OCI-LY1 (cell line): ENCODE measurements around the gene SLC22A1.

Source experiments
- H2AFZ ChIP-seq: fragments of 200-600 bp; sonication (generic), shearing (Covaris generic); 2 replicates; pipeline ENCODE4 v1.6.0; 2014; ENCODE audit warnings: antibody characterized with exemption, mild to moderate bottlenecking, low read length
- H3F3A ChIP-seq: fragments of 200-600 bp; sonication (generic), shearing (Covaris generic); 2 replicates; pipeline ENCODE4 v1.6.0; 2014; ENCODE audit warnings: mild to moderate bottlenecking, antibody characterized with exemption, low read length, moderate library complexity; ENCODE audit not compliant: insufficient read depth
- H3K27ac ChIP-seq: fragments of 200-600 bp; sonication (generic); 2 replicates; pipeline ENCODE4 v1.5.1; 2014; ENCODE audit warnings: low read length, mixed run types, mild to moderate bottlenecking, low read depth; ENCODE audit not compliant: poor library complexity, severe bottlenecking
- H3K27me3 ChIP-seq: fragments of 200-600 bp; sonication (generic); 2 replicates; pipeline ENCODE4 v1.6.0; 2014; ENCODE audit warnings: antibody characterized with exemption, mild to moderate bottlenecking, low read length, moderate library complexity; ENCODE audit not compliant: insufficient read depth
- H3K36me3 ChIP-seq: fragments of 200-600 bp; sonication (generic); 2 replicates; pipeline ENCODE4 v1.6.1; 2014; ENCODE audit warnings: mild to moderate bottlenecking, antibody characterized with exemption, low read length, moderate library complexity, mixed read lengths; ENCODE audit not compliant: insufficient read depth
- H3K4me1 ChIP-seq: fragments of 200-600 bp; sonication (generic); 2 replicates; pipeline ENCODE4 v1.5.1; 2014; ENCODE audit warnings: mild to moderate bottlenecking, low read length, moderate library complexity; ENCODE audit not compliant: insufficient read depth, severe bottlenecking
- H3K4me2 ChIP-seq: fragments of 200-600 bp; sonication (generic), shearing (Covaris generic); 2 replicates; pipeline ENCODE4 v1.6.1; 2014; ENCODE audit warnings: low read length
- H3K4me3 ChIP-seq: fragments of 200-600 bp; sonication (generic); 2 replicates; pipeline ENCODE4 v1.5.1; 2014; ENCODE audit warnings: low read length, low read depth, mild to moderate bottlenecking, mixed read lengths; ENCODE audit not compliant: poor library complexity, severe bottlenecking
- H3K79me2 ChIP-seq: fragments of 200-600 bp; shearing (Covaris generic); 2 replicates; pipeline ENCODE4 v1.6.1; 2016; ENCODE audit warnings: mixed run types, low read length, mixed read lengths; ENCODE audit not compliant: insufficient read depth
- H3K9ac ChIP-seq: fragments of 200-600 bp; sonication (generic), shearing (Covaris generic); 2 replicates; pipeline ENCODE4 v1.6.1; 2014; ENCODE audit warnings: mild to moderate bottlenecking, low read length, mixed read lengths
- H3K9me2 ChIP-seq: fragments of 200-600 bp; sonication (generic), shearing (Covaris generic); 2 replicates; pipeline ENCODE4 v1.6.1; 2014; ENCODE audit warnings: low read depth, mild to moderate bottlenecking, low read length, mixed read lengths
- H3K9me3 ChIP-seq: fragments of 200-600 bp; shearing (Covaris generic); 2 replicates; pipeline ENCODE4 v1.6.1; 2014; ENCODE audit warnings: low read length, mixed read lengths
- H4K20me1 ChIP-seq: fragments of 200-600 bp; sonication (generic), shearing (Covaris generic); 2 replicates; pipeline ENCODE4 v1.6.0; 2016; ENCODE audit warnings: mild to moderate bottlenecking, low read length; ENCODE audit not compliant: insufficient read depth
- CTCF ChIP-seq: fragments of 200-600 bp; sonication (generic), shearing (Covaris generic); IDR thresholded peaks from 2 replicates; pipeline ENCODE4 v1.5.1; 2017; ENCODE audit warnings: mild to moderate bottlenecking, antibody characterized with exemption, low read length, moderate library complexity, mixed read lengths
- EZH2 ChIP-seq: fragments of 200-600 bp; sonication (generic), shearing (Covaris generic); IDR thresholded peaks from 2 replicates; pipeline ENCODE4 v1.8.0; 2017; ENCODE audit warnings: borderline replicate concordance, mixed run types, mild to moderate bottlenecking, antibody characterized with exemption, low read length, moderate library complexity, mixed read lengths

Gene SLC22A1

GRCh38 chr6:160130729-160131484 lies 9.3 kb downstream of the SLC22A1 start:
- TF ChIP-seq EZH2, result no peak
- TF ChIP-seq CTCF, result no peak
- H3K27me3 ChIP-seq, result no peaks in the 10 kb centered on the region; the same call in 1 of the 2 replicates
- H3K9me3 ChIP-seq, result no peaks in the 10 kb centered on the region
- no peak overlapping the region for H3K4me2 ChIP-seq
- H3K79me2 ChIP-seq, result no peaks in the 10 kb centered on the region
- H3K36me3 ChIP-seq, result no peaks in the 10 kb centered on the region
- H2AFZ ChIP-seq, result no peak overlapping the region
- no peaks in the 10 kb centered on the region for H3F3A ChIP-seq
- no peak overlapping the region for H3K27ac ChIP-seq
- H3K4me1 ChIP-seq, result no peaks in the 10 kb centered on the region
- H4K20me1 ChIP-seq, result no peaks in the 10 kb centered on the region
- H3K9ac ChIP-seq, result no peak overlapping the region
- H3K4me3 ChIP-seq, result no peak overlapping the region
- H3K9me2 ChIP-seq, result no peaks in the 10 kb centered on the region

- Histone ChIP-seq H3K9me3 (no peaks in the 10 kb centered on the region), H3K27ac (no peak overlapping the region), H2AFZ (no peak overlapping the region), H3K36me3 (no peaks in the 10 kb centered on the region), H3K27me3 (no peaks in the 10 kb centered on the region; the same call in 1 of the 2 replicates), H3K9me2 (no peaks in the 10 kb centered on the region), H3K4me3 (no peak overlapping the region), H3K4me2 (no peak overlapping the region), H3F3A (no peaks in the 10 kb centered on the region), H3K9ac (no peak overlapping the region), H3K4me1 (no peaks in the 10 kb centered on the region), H4K20me1 (no peaks in the 10 kb centered on the region), H3K79me2 (no peaks in the 10 kb centered on the region)
- TF ChIP-seq CTCF (no peak), EZH2 (no peak)
These were observed 10.2 kb downstream of the SLC22A1 start for GRCh38 chr6:160131636-160132296.

- H3K9me2 ChIP-seq, result no peaks in the 10 kb centered on the region
- no peaks in the 10 kb centered on the region for H3K9me3 ChIP-seq
- H3K36me3 ChIP-seq, result no peaks in the 10 kb centered on the region
- no peak overlapping the region for H3K4me3 ChIP-seq
- TF ChIP-seq CTCF (no peak), EZH2 (no peak)
- no peak overlapping the region for H2AFZ ChIP-seq
- H3F3A ChIP-seq, result no peaks in the 10 kb centered on the region
- H3K9ac ChIP-seq, result no peak overlapping the region
- H3K27me3 ChIP-seq, result no peaks in the 10 kb centered on the region; the same call in 1 of the 2 replicates
- H3K79me2 ChIP-seq, result no peaks in the 10 kb centered on the region
- H3K4me1 ChIP-seq, result no peaks in the 10 kb centered on the region
- H3K4me2 ChIP-seq, result no peak overlapping the region
- H3K27ac ChIP-seq, result no peak overlapping the region
- H4K20me1 ChIP-seq, result no peaks in the 10 kb centered on the region
These were observed 10.7 kb downstream of the SLC22A1 start for GRCh38 chr6:160132297-160132637.
